Central memory CD8-positive, alpha-beta T cell (primary cell): ENCODE results near the gene DYNC1LI2.

Source experiments
- ATAC-seq: fragments of 150-1000 bp; cut with Tn5 transposase; replicated peaks from 2 replicates; pipeline ENCODE4 v1.10.0; 2022; ENCODE audit warnings: mild to moderate bottlenecking, moderate FRiP score, moderate number of reproducible peaks; ENCODE audit not compliant: poor library complexity, severe bottlenecking; ENCODE audit errors: extremely low read depth
- DNase-seq, 2 donors: peaks; one replicate each; pipeline ENCODE4 v3.0.0; 2021; ENCODE audit warnings: low spot score in 2 of 2
- H3K27ac Mint-ChIP-seq: one replicate; pipeline ENCODE4 v1.8.0; 2022; ENCODE audit warnings: low read depth, mild to moderate bottlenecking, moderate library complexity, mixed read lengths
- H3K27me3 Mint-ChIP-seq: one replicate; pipeline ENCODE4 v1.8.0; 2022; ENCODE audit warnings: mixed read lengths
- H3K36me3 Mint-ChIP-seq: one replicate; pipeline ENCODE4 v1.8.0; 2022; ENCODE audit warnings: mild to moderate bottlenecking, moderate library complexity, mixed read lengths; ENCODE audit not compliant: insufficient read depth
- H3K4me1 Mint-ChIP-seq: one replicate; pipeline ENCODE4 v1.8.0; 2022; ENCODE audit warnings: mixed read lengths
- H3K4me3 Mint-ChIP-seq: one replicate; pipeline ENCODE4 v1.8.0; 2022; ENCODE audit warnings: mild to moderate bottlenecking, moderate library complexity, mixed read lengths
- H3K9me3 Mint-ChIP-seq: one replicate; pipeline ENCODE4 v1.8.0; 2022; ENCODE audit warnings: mixed read lengths

The DYNC1LI2 gene

DNA sequence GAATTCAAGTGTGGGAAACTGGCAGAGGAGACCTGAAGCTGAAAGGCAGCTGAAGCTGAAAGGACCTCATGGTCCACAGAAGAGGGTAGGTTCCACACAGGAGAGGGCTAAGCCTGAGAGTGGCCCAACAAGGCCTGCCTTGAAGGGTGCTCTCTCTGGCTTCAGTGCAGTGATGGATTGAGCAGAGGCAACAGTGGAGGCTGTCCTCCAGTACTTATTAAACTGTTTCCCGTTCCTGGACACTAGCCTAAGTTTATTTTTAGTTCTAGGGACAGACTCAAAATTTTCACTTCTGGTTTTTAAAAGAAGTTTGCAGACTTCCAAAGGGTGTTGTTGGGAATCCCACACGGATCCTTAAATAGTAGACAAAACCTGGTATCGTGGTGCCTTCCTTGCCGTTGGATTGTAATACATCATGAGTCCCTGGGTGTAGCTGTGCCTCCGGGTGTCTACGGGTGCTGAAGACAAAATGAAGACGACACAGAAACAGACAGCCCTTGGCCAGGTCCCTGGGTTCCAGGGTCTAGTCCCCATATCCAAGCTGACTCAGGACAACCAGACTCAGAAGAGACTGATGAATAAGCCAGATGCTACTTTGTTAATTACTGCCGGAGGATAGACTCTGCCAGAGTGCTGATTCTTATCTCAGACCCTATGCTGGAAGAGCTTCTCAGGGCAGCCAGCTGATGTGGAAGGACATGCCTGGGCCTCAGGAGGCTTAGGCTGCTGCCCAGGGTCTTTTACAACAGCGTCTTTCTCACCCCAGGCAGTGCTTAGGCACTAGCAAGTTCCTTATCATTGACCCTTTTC is 47.8 kb downstream of the DYNC1LI2 start:
- Mint-ChIP-seq H3K4me1 (no peaks in the 10 kb centered on the region), H3K9me3 (no peaks in the 10 kb centered on the region), H3K4me3 (no peak overlapping the region), H3K27me3 (peaks cover 9% of the 10 kb centered on the region), H3K27ac (no peak overlapping the region), H3K36me3 (no peaks in the 10 kb centered on the region)
- DNase-seq, result no peak
- no peak for ATAC-seq

DNA sequence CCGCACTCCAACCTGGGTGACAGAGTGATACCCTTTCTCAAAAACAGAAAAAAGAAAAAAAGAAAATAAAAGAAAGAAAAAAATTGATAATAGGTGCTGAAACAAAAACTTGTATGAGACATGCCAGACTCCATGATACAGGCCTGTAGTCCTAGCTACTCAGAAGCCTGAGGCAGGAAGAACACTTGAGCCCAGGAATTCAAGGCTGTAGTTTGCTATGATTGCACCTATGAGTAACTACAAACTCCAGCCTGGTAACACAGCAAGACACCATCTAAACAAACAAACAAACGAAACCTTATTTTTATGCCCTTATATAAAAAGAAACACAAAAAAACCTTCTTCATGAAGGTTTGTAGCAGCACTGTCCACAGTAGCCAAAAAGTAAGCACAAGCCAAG is 49.9 kb downstream of the DYNC1LI2 start:
- no peaks in the 10 kb centered on the region for H3K36me3 Mint-ChIP-seq
- no peaks in the 10 kb centered on the region for H3K4me1 Mint-ChIP-seq
- H3K27ac Mint-ChIP-seq, result no peak overlapping the region
- ATAC-seq (no peak), DNase-seq (no peak)
- no peaks in the 10 kb centered on the region for H3K27me3 Mint-ChIP-seq
- H3K9me3 Mint-ChIP-seq, result no peaks in the 10 kb centered on the region
- no peak overlapping the region for H3K4me3 Mint-ChIP-seq

DNA sequence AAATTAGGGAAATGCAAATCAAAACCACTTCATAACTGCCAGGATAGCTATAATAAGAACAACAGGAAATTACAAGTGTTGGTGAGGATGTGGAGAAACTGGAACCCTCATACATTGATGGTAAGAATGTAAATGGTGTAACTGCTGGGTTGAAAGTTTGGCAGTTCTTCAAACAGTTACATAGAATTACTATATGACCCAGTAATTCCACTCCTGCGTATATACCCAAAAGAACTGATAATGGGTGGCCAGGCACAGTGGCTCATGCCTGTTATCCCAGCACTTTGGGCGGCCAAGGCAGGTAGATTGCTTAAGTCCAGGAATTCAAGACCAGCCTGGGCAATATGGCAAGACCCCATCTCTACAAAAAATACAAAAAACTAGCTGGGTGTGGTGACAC is 50.4 kb downstream of the DYNC1LI2 start:
- Mint-ChIP-seq H3K4me1 (no peaks in the 10 kb centered on the region), H3K9me3 (no peaks in the 10 kb centered on the region), H3K27ac (no peak overlapping the region), H3K4me3 (no peak overlapping the region), H3K27me3 (no peaks in the 10 kb centered on the region), H3K36me3 (no peaks in the 10 kb centered on the region)
- DNase-seq (no peak), ATAC-seq (no peak)

DNA sequence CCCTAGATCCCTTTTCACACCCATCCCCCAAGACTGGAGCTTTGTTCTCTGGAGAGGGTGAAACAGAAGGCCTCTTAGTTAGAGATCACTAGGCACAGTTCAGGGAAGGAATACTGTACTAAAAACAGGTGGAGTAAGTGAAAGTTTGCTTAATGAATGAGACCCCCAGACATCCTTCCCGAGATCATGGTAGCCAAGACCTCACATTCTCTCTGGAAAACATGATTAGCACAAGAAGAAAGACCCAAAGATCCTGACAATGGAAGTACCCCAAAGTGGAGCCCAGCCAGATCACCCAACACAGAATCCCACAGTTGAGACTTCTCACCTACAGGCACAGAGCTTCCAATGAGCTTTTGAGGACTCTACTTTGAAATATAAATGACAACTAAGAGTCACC is 51.5 kb downstream of the DYNC1LI2 start:
- peaks cover 5% of the 10 kb centered on the region for H3K4me1 Mint-ChIP-seq
- peaks cover 5% of the 10 kb centered on the region for H3K36me3 Mint-ChIP-seq
- no peaks in the 10 kb centered on the region for H3K9me3 Mint-ChIP-seq
- no peak overlapping the region for H3K27ac Mint-ChIP-seq
- H3K4me3 Mint-ChIP-seq, result no peak overlapping the region
- DNase-seq (no peak), ATAC-seq (no peak)
- H3K27me3 Mint-ChIP-seq, result no peaks in the 10 kb centered on the region

DNA sequence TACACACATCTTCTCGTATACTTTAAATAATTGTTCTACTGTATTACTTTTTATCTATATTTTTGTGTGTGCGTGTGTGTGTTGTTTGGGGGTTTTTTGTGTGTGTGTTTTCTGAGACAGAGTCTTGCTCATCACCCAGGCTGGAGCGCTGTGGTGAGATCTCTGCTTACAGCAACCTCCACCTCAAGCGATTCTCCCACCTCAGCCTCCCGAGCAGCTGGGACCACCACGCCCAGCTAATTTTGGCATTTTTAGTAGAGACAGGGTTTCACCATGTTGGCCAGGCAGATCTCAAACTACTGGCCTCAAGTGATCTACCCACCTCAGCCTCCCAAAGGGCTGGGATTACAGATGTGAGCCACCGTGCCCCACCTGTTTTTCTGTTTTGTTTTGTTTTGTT is 53.4 kb downstream of the DYNC1LI2 start:
- no peak for DNase-seq
- H3K9me3 Mint-ChIP-seq, result no peaks in the 10 kb centered on the region
- H3K27ac Mint-ChIP-seq, result no peak overlapping the region
- H3K4me1 Mint-ChIP-seq, result peaks cover 10% of the 10 kb centered on the region
- ATAC-seq, result no peak
- peak overlapping the region; percentile 73 for H3K4me3 Mint-ChIP-seq
- H3K27me3 Mint-ChIP-seq, result no peaks in the 10 kb centered on the region
- peaks cover 5% of the 10 kb centered on the region for H3K36me3 Mint-ChIP-seq

DNA sequence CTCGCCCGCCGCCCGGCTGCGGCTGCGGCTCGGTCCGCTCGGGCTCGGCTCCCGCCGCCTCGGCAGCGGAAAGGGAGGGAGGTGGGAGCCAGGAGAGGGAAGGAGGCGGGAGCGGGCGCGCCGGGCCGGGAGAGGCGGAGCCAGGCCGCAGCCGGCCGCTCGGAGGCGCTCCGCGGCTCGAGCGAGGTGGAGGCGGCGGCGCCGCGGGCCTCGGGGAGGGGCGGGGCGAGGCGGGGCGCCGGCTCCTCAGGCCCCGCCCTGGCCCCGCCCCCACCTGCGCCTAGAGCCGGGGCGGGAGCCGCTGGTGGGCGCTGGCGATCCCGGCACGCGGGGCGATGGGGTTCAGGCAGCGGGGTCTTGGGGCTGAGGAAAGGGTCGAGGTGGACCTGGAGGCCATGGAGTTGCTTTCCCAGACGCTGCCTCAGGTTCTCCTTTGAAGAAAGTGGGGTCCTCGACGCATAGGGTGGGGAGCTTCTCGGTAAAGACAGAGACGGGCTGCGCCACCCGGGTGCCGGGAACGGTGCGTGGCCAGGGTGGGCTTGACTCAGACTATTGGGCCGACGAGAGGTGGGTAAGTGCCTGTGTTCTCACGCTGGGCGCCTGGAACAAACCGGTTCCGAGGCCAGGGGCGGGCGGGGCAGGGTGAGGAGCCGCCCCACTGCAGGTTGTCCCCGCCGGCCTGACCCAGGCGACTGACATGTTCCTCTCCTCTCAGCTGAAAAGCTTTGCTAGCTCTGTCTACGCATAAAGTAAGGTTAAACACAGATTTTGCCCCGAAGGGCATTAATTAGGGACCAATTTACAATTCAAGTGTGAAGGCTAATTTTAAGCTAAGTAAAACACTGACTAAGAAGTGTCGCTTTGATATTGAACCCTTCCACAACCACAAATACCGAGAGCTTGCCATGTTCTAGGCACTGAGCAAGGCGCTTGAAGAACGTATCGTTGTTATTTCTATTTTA is 54.5 kb downstream of the DYNC1LI2 start, which contains the start of gene CMTM4:
TSS of gene CMTM4 (minus strand) at position 75 of the 962 bp plus-strand sequence. CDS start 218 bp downstream, outside the sequence.
- H3K9me3 Mint-ChIP-seq, result no peaks in the 10 kb centered on the region
- DNase-seq (peak; percentile 41 to 45), ATAC-seq (peak; percentile 90)
- H3K4me3 Mint-ChIP-seq, result peak within 1 kb of the TSS; percentile 79
- no peaks in the 10 kb centered on the region for H3K27me3 Mint-ChIP-seq
- peaks cover 10% of the 10 kb centered on the region for H3K4me1 Mint-ChIP-seq
- peaks cover 5% of the 10 kb centered on the region for H3K36me3 Mint-ChIP-seq
- no peak within 1 kb of the TSS for H3K27ac Mint-ChIP-seq

DNA sequence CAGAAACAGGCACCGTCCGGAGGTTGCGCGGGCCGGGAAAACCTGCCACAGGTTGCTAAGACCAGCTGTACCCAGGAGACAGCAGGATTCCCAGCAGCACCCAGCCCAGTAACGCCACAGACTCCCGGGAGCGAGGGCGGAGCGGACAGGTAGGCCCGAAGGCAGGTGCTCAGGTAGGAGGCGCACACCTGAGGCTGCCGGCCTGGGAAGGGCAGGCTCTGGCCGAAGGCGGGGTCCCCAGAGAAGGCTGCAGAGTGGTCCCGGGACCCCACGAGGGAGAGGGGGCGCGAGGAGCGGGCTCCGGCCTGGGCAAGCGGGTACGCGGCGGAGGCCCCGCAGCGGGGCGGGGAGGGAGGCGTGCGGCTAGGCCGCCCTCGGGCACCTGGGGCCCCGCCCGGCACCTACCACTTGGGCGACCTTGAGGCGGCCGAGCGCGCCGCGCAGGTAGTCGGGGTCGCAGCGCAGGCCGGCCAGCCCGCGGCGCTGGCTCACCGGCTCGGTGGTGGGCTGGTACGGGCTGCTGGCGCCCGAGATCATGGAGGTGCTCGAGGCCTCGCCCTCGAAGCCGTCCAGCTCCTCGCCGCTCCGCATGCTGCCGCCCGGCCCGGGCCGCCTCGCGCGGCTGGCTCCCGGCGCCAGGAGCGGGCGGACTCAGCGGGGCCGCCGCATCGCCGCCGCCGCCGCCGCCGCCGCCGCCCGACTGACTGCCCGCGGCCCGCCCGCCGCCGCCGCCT is 55.3 kb downstream of the DYNC1LI2 start:
- peak; percentile 33 for ATAC-seq
- peaks cover 5% of the 10 kb centered on the region for H3K36me3 Mint-ChIP-seq
- H3K4me3 Mint-ChIP-seq, result peak overlapping the region; percentile 79
- peaks cover 10% of the 10 kb centered on the region for H3K4me1 Mint-ChIP-seq
- no peaks in the 10 kb centered on the region for H3K9me3 Mint-ChIP-seq
- DNase-seq, result peak in 1 of 2 donors; percentile 15
- no peaks in the 10 kb centered on the region for H3K27me3 Mint-ChIP-seq
- no peak overlapping the region for H3K27ac Mint-ChIP-seq

DNA sequence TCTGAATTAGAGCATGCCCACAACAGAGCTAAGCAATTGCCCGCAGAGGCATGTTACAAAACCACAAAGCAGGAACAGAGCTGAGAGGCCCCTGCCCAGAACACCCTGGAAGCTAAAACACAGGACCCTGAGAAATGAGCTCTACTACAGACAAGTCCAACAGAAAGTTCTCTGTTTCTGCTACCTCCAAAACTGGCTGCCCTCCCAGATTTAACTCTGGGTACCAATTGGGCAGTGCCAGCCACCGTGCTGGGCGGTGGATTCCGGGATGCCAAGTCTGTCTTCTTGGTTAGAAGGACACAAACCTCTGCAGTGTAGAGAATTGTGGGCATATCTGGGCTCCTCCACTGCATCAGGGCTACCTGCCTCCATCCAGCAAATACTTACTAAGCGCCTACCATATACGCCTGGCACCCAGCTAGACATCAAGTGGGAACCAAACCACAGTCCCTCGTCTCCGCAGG is 55.9 kb downstream of the DYNC1LI2 start:
- H3K27ac Mint-ChIP-seq, result no peak overlapping the region
- DNase-seq, result no peak
- no peak for ATAC-seq
- peak overlapping the region; percentile 79 for H3K4me3 Mint-ChIP-seq
- no peaks in the 10 kb centered on the region for H3K9me3 Mint-ChIP-seq
- peaks cover 5% of the 10 kb centered on the region for H3K36me3 Mint-ChIP-seq
- H3K27me3 Mint-ChIP-seq, result no peaks in the 10 kb centered on the region
- peaks cover 10% of the 10 kb centered on the region for H3K4me1 Mint-ChIP-seq

DNA sequence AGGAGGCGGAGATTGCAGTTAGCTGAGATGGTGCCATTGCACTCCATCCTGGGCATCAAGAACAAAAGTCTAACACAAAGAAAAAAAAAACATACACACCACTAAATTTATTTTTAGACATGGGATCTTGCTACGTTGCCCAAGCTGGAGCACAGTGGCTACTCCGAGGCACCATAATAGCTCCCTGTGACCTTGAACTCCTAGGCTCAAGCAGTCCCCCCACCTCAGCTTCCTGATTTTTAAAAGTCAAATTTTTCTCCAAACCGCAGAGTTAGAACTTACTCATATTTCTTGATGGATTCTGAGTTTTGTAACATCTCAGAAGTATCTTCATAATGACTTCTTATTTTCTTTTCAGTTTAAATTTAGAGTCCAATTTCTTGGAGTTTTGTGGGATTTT is 58.3 kb downstream of the DYNC1LI2 start:
- Mint-ChIP-seq H3K9me3 (no peaks in the 10 kb centered on the region), H3K4me3 (no peak overlapping the region), H3K27ac (no peak overlapping the region), H3K27me3 (no peaks in the 10 kb centered on the region), H3K4me1 (peaks cover 10% of the 10 kb centered on the region), H3K36me3 (peaks cover 5% of the 10 kb centered on the region)
- ATAC-seq, result no peak
- no peak for DNase-seq

DNA sequence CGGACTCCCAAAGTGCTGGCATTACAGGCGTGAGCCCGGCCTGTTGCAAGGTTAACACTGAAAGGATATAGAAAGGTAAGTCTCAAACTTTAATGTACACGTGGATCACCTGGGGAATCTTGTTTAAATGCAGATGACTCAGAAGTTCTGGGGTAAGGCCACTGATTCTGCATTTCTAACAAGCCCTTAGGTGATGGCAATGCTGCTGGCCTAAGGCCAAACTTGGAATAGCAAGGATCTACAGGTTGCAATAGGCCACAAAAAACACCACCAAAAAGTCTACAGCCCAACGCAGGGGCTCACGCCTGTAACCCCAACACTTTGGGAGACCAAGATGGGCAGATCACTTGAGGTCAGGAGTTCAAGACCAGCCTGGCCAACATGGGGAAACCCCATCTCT is 59.1 kb downstream of the DYNC1LI2 start:
- H3K9me3 Mint-ChIP-seq, result no peaks in the 10 kb centered on the region
- ATAC-seq, result no peak
- H3K36me3 Mint-ChIP-seq, result peaks cover 5% of the 10 kb centered on the region
- no peaks in the 10 kb centered on the region for H3K27me3 Mint-ChIP-seq
- H3K27ac Mint-ChIP-seq, result no peak overlapping the region
- peaks cover 10% of the 10 kb centered on the region for H3K4me1 Mint-ChIP-seq
- H3K4me3 Mint-ChIP-seq, result no peak overlapping the region
- no peak for DNase-seq

DNA sequence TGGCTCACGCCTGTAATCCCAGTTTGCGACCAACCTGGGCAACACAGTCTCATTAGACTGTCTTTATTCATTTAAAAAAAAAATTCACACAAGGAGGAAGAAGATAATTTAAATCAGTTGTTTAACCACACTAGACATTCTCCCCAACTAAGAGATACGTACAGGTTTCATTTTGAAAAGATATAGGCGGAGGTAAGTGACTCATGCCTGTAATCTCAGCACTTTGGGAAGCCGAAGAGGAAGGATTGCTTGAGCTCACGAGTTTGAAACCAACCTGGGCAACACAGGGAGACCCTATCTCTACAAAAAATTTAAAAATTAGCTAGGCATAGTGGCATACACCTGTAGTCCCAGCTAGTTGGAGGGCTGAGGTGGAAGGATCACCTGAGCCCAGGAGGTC is 60.2 kb downstream of the DYNC1LI2 start:
- no peak for DNase-seq
- Mint-ChIP-seq H3K4me1 (peaks cover 10% of the 10 kb centered on the region), H3K4me3 (no peak overlapping the region), H3K27ac (no peak overlapping the region), H3K27me3 (no peaks in the 10 kb centered on the region), H3K36me3 (peaks cover 5% of the 10 kb centered on the region), H3K9me3 (no peaks in the 10 kb centered on the region)
- ATAC-seq, result no peak
